Measurements from ENCODE around the gene MRRF.

MRRF gene

DNA sequence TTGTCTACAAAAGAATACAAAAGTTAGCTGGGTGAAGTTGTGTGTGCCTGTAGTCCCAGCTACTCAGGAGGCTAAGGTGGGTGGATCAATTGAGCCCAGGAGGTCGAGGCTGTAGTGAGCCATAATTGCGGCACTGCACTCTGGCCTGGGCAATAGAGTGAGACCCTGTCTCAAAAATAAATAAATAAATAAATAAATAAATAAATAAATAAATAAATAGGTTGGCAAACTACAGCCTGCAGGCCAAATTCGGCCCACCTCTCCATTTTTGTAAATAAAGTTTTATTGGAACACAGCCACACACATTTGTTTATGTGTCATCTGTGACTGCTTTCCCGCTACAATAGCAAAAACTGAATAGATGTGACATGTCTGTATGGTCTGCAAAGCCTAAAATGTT is 115.6 kb downstream of the MRRF start:
- Histone ChIP-seq H3K4me3 (ENCODE audit: low read depth, low read length) (no peak overlapping the region), H3K9me3 (ENCODE audit: severe bottlenecking) (peaks cover 7% of the 10 kb centered on the region), H3K27ac (no peak overlapping the region), H3K36me3 (no peaks in the 10 kb centered on the region; the same call in 1 of the 2 replicates), H3K27me3 (ENCODE audit: insufficient read depth, low read depth, severe bottlenecking) (no peaks in the 10 kb centered on the region)
- DNase-seq = no peak
- TF ChIP-seq CTCF (IDR thresholded peaks at IDR 0.05; ENCODE audit: low read depth, low read length) = no peak

All from WERI-Rb-1 (cell line).